GM23338 (cell line): ENCODE results near the gene DNM2. TPM values are rescaled to one million over a fixed set of nuclear protein-coding genes. Genes with fewer than 3 reads are reported as not detected.
A peak's percentile ranks its signal among the peaks of the same experiment; 100 is the strongest.

Experiments used
- ATAC-seq: fragments of 200-7000 bp; cut with Tn5 transposase; 3 replicates; pipeline ENCODE4 v1.9.1; 2020
- DNase-seq: peaks from one replicate; pipeline ENCODE4 v3.0.0-alpha.2; 2015; ENCODE audit warnings: low spot score
- H2AFZ ChIP-seq: fragments of 200-600 bp; sonication (generic); 2 replicates; pipeline ENCODE4 v1.8.0; 2016; ENCODE audit warnings: antibody characterized with exemption, mild to moderate bottlenecking, moderate library complexity
- H3F3A ChIP-seq: fragments of 200-600 bp; sonication (generic); replicated peaks from 2 replicates; pipeline ENCODE4 v1.8.0; 2017; ENCODE audit warnings: antibody characterized with exemption, mixed run types, low read depth
- H3K27ac ChIP-seq: fragments of 200-600 bp; sonication (generic); 2 replicates; pipeline ENCODE4 v1.6.1; 2016; ENCODE audit warnings: low read depth
- H3K27me3 ChIP-seq: fragments of 200-600 bp; sonication (generic); 2 replicates; pipeline ENCODE4 v1.8.0; 2016; ENCODE audit warnings: mild to moderate bottlenecking, mixed run types, moderate library complexity; ENCODE audit not compliant: insufficient read depth
- H3K36me3 ChIP-seq: fragments of 200-600 bp; sonication (generic); 2 replicates; pipeline ENCODE4 v1.8.0; 2016; ENCODE audit warnings: mild to moderate bottlenecking; ENCODE audit not compliant: insufficient read depth
- H3K4me1 ChIP-seq: fragments of 200-600 bp; sonication (generic); 2 replicates; pipeline ENCODE4 v1.8.0; 2016; ENCODE audit warnings: mild to moderate bottlenecking, moderate library complexity; ENCODE audit not compliant: insufficient read depth
- H3K4me2 ChIP-seq: fragments of 200-600 bp; sonication (generic); 2 replicates; pipeline ENCODE4 v1.7.1; 2017; ENCODE audit warnings: mixed run types
- H3K4me3 ChIP-seq: fragments of 200-600 bp; sonication (generic); 2 replicates; pipeline ENCODE4 v1.6.1; 2016; ENCODE audit warnings: mixed run types
- H3K79me2 ChIP-seq: fragments of 200-600 bp; sonication (generic); replicated peaks from 2 replicates; pipeline ENCODE4 v1.8.0; 2017; ENCODE audit warnings: mild to moderate bottlenecking; ENCODE audit not compliant: insufficient read depth
- H3K9me2 ChIP-seq: fragments of 200-600 bp; sonication (generic); 2 replicates; pipeline ENCODE4 v1.8.0; 2017; ENCODE audit not compliant: insufficient read depth
- H4K20me1 ChIP-seq: fragments of 200-600 bp; sonication (generic); replicated peaks from 2 replicates; pipeline ENCODE4 v1.8.0; 2017; ENCODE audit warnings: mild to moderate bottlenecking; ENCODE audit not compliant: insufficient read depth
- H3K27ac Mint-ChIP-seq: 2 replicates; pipeline ENCODE4 v1.8.0; 2020; ENCODE audit warnings: inconsistent platforms, mild to moderate bottlenecking, moderate library complexity, mixed read lengths
- H3K27me3 Mint-ChIP-seq: 3 replicates; pipeline ENCODE4 v1.8.0; 2022; ENCODE audit warnings: low read depth, mild to moderate bottlenecking, moderate library complexity, mixed read lengths, inconsistent platforms; ENCODE audit not compliant: insufficient read depth, poor library complexity
- H3K36me3 Mint-ChIP-seq: 3 replicates; pipeline ENCODE4 v1.8.0; 2021; ENCODE audit warnings: low read depth, mild to moderate bottlenecking, inconsistent platforms, moderate library complexity, mixed read lengths
- H3K4me1 Mint-ChIP-seq: 3 replicates; pipeline ENCODE4 v1.8.0; 2020; ENCODE audit warnings: mild to moderate bottlenecking, inconsistent platforms, mixed read lengths
- H3K4me3 Mint-ChIP-seq: 3 replicates; pipeline ENCODE4 v1.8.0; 2021; ENCODE audit warnings: moderate library complexity, mild to moderate bottlenecking, inconsistent platforms, mixed read lengths
- H3K9me3 Mint-ChIP-seq: 3 replicates; pipeline ENCODE4 v1.8.0; 2020; ENCODE audit warnings: moderate library complexity, mild to moderate bottlenecking, inconsistent platforms, mixed read lengths
- CTCF ChIP-seq, 2 experiments: fragments of 200-600 bp in 1 of 2; sonication (generic) in 1 of 2; conservative IDR thresholded peaks; 2 replicates each; pipeline versions ENCODE4 v1.5.1 to v1.6.1; 2016 to 2017; ENCODE audit warnings: antibody characterized with exemption in 2 of 2, low read depth in 2 of 2, mild to moderate bottlenecking in 2 of 2, moderate library complexity in 1 of 2
- JUNB ChIP-seq: IDR thresholded peaks from one replicate; pipeline ENCODE4 v1.6.1; 2016; ENCODE audit warnings: antibody characterized with exemption; ENCODE audit not compliant: unreplicated experiment
- POLR2AphosphoS5 ChIP-seq: IDR thresholded peaks from 2 replicates; pipeline ENCODE4 v1.6.1; 2016; ENCODE audit warnings: antibody characterized with exemption, low read depth
- REST ChIP-seq: IDR thresholded peaks from one replicate; pipeline ENCODE4 v1.6.1; 2018; ENCODE audit warnings: antibody characterized with exemption; ENCODE audit not compliant: unreplicated experiment
- ZNF114 ChIP-seq: fragments of 250-450 bp; sonication (Bioruptor Pico); IDR thresholded peaks from 2 replicates; pipeline ENCODE4 v1.5.0; 2020; ENCODE audit warnings: mild to moderate bottlenecking, moderate library complexity
- ZNF462 ChIP-seq: fragments of 250-450 bp; sonication (Bioruptor Pico); IDR thresholded peaks from 2 replicates; pipeline ENCODE4 v1.5.0; 2020; ENCODE audit warnings: mild to moderate bottlenecking, moderate library complexity
- polyA plus RNA-seq: library from polyadenylated mRNA; unstranded; fragments of >200 nt; fragmentation: Nextera tagmentation; extraction: Ambion mirVana; gene quantifications from 2 replicates; pipeline ENCODE4 v1.2.1, GENCODE V29; 2016
- total RNA-seq: library from RNA; depleted of rRNA; stranded (reverse); fragments of >200 nt; shearing (Covaris generic); gene quantifications from 2 replicates; pipeline ENCODE4 v1.2.3, GENCODE V29; 2014

Gene DNM2
- total and polyA plus RNA-seq, 2 experiments from 2014 or later: 40.7 to 138 TPM

- Histone ChIP-seq H4K20me1 (no peaks in the 10 kb centered on the region), H3F3A (no peaks in the 10 kb centered on the region), H3K36me3 (no peaks in the 10 kb centered on the region; the same call in 1 of the 2 replicates), H3K27me3 (no peaks in the 10 kb centered on the region), H3K4me1 (no peaks in the 10 kb centered on the region), H3K4me3 (no peak overlapping the region), H3K9me2 (no peaks in the 10 kb centered on the region), H3K4me2 (no peak overlapping the region), H3K79me2 (no peaks in the 10 kb centered on the region), H2AFZ (no peak overlapping the region), H3K27ac (no peak overlapping the region)
- Mint-ChIP-seq H3K4me1 (no peaks in the 10 kb centered on the region), H3K4me3 (no peak overlapping the region), H3K36me3 (peaks cover 35% of the 10 kb centered on the region), H3K9me3 (no peaks in the 10 kb centered on the region), H3K27ac (no peak overlapping the region), H3K27me3 (peaks cover 17% of the 10 kb centered on the region)
- no peak for DNase-seq
- TF ChIP-seq POLR2AphosphoS5 (no peak), ZNF462 (CRISPR knock-in tag) (no peak), CTCF (conservative IDR thresholded peaks at IDR 0.05; ENCODE audit: low read depth in 2 of 2) (0 out of 4 replicates have a peak, but pooled peaks of 1 of the 2 experiments have one; percentile 4), JUNB (no peak), REST (no peak), ZNF114 (CRISPR knock-in tag) (no peak)
- no peak for ATAC-seq
Measured at GRCh38 chr19:10809651-10810285, 91.9 kb downstream of the DNM2 start.
